Measurements from ENCODE around the gene MBD5.

DNA sequence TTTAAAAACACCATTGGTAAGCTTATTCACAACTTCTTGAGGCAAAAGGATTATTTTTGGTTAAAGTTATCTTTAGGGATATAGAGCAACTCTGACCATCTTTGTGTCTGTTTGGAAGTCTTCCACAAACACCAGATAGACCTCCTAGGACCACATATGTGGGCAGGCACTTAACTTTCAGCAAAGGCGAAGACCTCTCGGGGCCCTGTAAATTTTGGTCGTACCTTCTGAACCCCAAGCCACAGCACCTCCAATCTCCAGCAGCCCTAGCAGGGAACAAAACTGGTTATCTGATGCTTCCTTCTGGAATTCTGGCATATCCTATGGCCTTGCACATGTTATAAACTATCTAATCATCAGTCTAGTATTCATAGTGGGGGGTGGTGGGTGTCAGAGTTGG, 114.8 kb downstream of the MBD5 start:
- TF ChIP-seq, protein P1, sequence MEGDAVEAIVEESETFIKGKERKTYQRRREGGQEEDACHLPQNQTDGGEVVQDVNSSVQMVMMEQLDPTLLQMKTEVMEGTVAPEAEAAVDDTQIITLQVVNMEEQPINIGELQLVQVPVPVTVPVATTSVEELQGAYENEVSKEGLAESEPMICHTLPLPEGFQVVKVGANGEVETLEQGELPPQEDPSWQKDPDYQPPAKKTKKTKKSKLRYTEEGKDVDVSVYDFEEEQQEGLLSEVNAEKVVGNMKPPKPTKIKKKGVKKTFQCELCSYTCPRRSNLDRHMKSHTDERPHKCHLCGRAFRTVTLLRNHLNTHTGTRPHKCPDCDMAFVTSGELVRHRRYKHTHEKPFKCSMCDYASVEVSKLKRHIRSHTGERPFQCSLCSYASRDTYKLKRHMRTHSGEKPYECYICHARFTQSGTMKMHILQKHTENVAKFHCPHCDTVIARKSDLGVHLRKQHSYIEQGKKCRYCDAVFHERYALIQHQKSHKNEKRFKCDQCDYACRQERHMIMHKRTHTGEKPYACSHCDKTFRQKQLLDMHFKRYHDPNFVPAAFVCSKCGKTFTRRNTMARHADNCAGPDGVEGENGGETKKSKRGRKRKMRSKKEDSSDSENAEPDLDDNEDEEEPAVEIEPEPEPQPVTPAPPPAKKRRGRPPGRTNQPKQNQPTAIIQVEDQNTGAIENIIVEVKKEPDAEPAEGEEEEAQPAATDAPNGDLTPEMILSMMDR (IDR thresholded peaks at IDR 0.05): no peak
- TF ChIP-seq POLR2A (IDR thresholded peaks at IDR 0.05): no peak

All from Peyer's patch (tissue), 4 donors.